ENCODE data around the gene RRP12. TPM values are rescaled to one million over a fixed set of nuclear protein-coding genes. Genes with fewer than 3 reads are reported as not detected.

Gene RRP12, protein sequence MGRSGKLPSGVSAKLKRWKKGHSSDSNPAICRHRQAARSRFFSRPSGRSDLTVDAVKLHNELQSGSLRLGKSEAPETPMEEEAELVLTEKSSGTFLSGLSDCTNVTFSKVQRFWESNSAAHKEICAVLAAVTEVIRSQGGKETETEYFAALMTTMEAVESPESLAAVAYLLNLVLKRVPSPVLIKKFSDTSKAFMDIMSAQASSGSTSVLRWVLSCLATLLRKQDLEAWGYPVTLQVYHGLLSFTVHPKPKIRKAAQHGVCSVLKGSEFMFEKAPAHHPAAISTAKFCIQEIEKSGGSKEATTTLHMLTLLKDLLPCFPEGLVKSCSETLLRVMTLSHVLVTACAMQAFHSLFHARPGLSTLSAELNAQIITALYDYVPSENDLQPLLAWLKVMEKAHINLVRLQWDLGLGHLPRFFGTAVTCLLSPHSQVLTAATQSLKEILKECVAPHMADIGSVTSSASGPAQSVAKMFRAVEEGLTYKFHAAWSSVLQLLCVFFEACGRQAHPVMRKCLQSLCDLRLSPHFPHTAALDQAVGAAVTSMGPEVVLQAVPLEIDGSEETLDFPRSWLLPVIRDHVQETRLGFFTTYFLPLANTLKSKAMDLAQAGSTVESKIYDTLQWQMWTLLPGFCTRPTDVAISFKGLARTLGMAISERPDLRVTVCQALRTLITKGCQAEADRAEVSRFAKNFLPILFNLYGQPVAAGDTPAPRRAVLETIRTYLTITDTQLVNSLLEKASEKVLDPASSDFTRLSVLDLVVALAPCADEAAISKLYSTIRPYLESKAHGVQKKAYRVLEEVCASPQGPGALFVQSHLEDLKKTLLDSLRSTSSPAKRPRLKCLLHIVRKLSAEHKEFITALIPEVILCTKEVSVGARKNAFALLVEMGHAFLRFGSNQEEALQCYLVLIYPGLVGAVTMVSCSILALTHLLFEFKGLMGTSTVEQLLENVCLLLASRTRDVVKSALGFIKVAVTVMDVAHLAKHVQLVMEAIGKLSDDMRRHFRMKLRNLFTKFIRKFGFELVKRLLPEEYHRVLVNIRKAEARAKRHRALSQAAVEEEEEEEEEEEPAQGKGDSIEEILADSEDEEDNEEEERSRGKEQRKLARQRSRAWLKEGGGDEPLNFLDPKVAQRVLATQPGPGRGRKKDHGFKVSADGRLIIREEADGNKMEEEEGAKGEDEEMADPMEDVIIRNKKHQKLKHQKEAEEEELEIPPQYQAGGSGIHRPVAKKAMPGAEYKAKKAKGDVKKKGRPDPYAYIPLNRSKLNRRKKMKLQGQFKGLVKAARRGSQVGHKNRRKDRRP (N-terminal part only)
- total RNA-seq = 69.8 and 70.1 TPM in 2 replicates

DNA sequence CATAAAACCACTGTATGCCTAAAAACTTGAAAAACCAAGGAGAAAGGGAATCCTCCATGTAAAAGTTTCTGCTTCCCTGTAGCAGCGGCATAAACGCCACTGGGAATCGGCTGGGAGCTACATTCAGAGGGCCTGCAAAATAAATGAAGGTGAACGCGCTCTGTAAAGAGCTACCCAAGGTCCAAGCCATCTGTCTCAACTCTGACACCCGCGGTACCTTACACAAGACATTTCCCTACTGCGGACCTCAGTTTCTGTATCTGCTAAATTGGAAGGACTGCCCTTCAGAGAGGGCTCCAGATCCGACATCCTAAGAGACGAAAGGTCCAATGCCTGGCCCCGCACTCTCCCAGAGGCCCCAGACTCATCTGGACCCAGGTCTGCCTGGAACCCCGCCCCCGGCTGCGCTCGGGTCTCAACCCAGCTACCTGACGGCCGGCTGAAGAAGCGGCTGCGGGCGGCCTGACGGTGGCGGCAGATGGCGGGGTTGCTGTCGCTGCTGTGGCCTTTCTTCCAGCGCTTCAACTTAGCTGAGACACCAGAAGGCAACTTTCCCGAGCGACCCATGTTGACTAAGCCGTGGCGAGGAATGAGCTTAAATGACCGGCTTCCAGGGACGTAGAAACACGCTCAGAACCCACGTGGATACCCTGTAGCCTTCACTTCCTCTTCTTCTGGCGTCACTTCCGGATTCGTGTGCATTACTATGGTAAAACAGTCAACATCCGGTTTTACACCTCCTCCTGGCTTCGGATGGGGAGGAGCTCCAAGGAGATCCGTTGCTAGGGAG is at the start of gene RRP12:
TSS of gene RRP12 (minus strand) at position 676 of the 790 bp plus-strand sequence. CDS start at position 567, 109 bp downstream.
- Mint-ChIP-seq H3K27ac (peak within 1 kb of the TSS; percentile 89), H3K27me3 (ENCODE audit: low read depth) (no peaks in the 10 kb centered on the region), H3K4me3 (ENCODE audit: low read depth) (peak within 1 kb of the TSS; percentile 97), H3K9me3 (no peaks in the 10 kb centered on the region), H3K36me3 (ENCODE audit: low read depth) (peaks cover 20% of the 10 kb centered on the region), H3K4me1 (ENCODE audit: low read depth) (peaks cover 11% of the 10 kb centered on the region)
- intact Hi-C loops (cut with micrococcal nuclease) = loop anchor here (1.0 to 5.0 kb wide), 6 partner anchors 12 to 109 kb away; partner anchors contain the start of genes ARHGAP19, EXOSC1, MMS19 and UBTD1
- peak; percentile 87 for DNase-seq (ENCODE audit: low spot score)

DNA sequence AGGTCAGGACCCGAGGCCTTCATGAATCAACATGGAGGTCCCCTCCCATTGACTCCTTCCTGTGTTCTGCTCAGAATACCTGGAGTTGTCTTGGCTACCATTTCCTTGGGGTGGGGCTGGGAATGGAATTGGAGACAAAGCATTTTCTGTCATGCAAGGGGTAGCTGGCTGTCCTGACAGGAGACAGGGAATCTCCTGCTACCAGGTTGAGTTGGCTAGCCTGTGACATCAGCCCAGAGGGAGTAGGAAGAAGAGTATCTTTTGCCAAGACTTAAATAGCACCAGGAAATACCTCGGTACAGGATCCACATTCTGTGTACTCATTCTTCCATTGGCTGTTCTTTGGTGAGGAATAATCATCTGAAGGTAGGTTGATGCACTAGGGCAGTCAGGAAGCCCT is 49.7 kb upstream of the RRP12 start:
- intact Hi-C loops (cut with micrococcal nuclease) = no loop called here
- H3K27ac Mint-ChIP-seq = peak overlapping the region; percentile 11
- no peak for DNase-seq (ENCODE audit: low spot score)
- H3K9me3 Mint-ChIP-seq = no peaks in the 10 kb centered on the region
- H3K4me3 Mint-ChIP-seq (ENCODE audit: low read depth) = no peak overlapping the region
- no peaks in the 10 kb centered on the region for H3K27me3 Mint-ChIP-seq (ENCODE audit: low read depth)
- H3K4me1 Mint-ChIP-seq (ENCODE audit: low read depth) = peaks cover 30% of the 10 kb centered on the region
- peaks cover 46% of the 10 kb centered on the region for H3K36me3 Mint-ChIP-seq (ENCODE audit: low read depth)

DNA sequence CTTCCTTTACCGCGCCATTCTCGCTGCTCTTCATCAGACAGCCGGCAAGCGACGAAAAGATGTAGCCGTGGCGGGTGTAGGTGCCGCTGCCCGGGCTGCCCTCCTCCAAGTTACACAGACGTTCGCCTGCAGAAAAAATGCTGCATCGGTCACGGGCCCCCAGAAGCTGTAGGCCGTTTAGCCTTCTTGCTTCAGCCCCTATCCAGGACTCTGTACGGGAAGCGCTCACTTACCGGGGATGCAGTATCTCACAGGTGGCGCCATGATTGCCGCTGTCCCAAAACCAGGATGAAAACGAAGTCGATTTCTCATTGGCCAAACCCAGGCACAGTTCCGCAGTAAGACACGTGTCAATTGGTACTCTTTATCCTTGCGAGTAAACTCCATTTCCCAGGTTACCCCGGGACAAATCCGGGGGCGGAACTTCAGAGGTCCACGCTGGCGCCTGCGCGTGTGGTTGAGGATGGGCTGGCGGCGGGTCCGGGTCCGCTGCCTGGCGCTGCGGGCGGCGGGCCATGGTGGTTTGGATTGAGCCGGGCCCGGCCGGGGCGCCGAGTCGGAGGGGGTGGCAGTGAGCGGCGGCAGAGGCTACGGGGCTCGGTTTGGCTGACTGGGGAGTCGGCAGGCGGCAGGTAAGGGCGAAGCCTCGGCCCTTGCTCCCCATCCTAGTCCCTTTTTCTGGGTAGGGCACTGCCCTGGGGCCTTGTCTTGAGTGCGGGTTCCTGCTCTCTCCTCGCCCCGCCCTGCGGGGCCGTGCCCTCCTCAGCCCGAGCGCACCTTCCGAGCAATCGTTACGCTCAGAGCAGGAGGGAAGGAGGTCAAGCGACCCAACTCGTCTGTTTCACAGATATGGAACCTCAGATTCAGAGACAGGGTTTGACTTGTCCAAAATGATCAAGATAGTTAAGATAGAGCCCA is 44.8 kb upstream of the RRP12 start, which contains the start of the genes EXOSC1 and ZDHHC16:
TSS of gene EXOSC1 (minus strand) at position 285 of the 918 bp plus-strand sequence. CDS start at position 264, 21 bp downstream.
TSS of gene ZDHHC16 (plus strand) at position 454 of the 918 bp plus-strand sequence. CDS start 5,501 bp downstream, outside the sequence.
- peak; percentile 92 for DNase-seq (ENCODE audit: low spot score)
- H3K4me1 Mint-ChIP-seq (ENCODE audit: low read depth) = peaks cover 34% of the 10 kb centered on the region
- H3K27me3 Mint-ChIP-seq (ENCODE audit: low read depth) = no peaks in the 10 kb centered on the region
- H3K9me3 Mint-ChIP-seq = no peaks in the 10 kb centered on the region
- intact Hi-C loops (cut with micrococcal nuclease) = loop anchor here (1.0 kb wide), 4 partner anchors 18 to 52 kb away; partner anchors contain the start of genes MMS19, RRP12 and UBTD1
- peak within 1 kb of the TSS; percentile 95 for H3K4me3 Mint-ChIP-seq (ENCODE audit: low read depth)
- H3K36me3 Mint-ChIP-seq (ENCODE audit: low read depth) = peaks cover 38% of the 10 kb centered on the region
- H3K27ac Mint-ChIP-seq = peak within 1 kb of the TSS; percentile 69

DNA sequence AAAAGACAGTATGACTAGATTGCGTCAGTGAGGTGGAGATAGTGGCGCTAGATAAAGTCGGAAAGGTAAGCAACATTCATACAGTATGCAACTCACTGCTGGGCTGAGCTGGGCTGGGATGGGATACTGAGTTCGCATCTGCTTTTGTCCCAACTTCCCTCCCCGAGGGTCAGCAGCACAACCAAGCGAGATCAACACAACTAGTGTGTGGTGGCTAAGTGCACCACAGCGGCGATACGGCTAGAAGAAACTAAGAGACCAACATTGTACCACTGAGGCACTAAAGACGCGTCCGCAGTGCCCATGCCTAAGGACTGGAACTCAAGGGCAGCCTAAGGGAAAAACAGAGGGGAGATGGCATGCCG is 44.2 kb upstream of the RRP12 start:
- Mint-ChIP-seq H3K27ac (peak overlapping the region; percentile 69), H3K4me1 (ENCODE audit: low read depth) (peaks cover 28% of the 10 kb centered on the region), H3K4me3 (ENCODE audit: low read depth) (peak overlapping the region; percentile 95), H3K27me3 (ENCODE audit: low read depth) (no peaks in the 10 kb centered on the region), H3K9me3 (no peaks in the 10 kb centered on the region), H3K36me3 (ENCODE audit: low read depth) (peaks cover 36% of the 10 kb centered on the region)
- intact Hi-C loops (cut with micrococcal nuclease) = loop anchor here (1.0 kb wide), 1 partner anchor 17 kb away; no protein-coding TSS in a partner anchor
- DNase-seq (ENCODE audit: low spot score) = no peak

DNA sequence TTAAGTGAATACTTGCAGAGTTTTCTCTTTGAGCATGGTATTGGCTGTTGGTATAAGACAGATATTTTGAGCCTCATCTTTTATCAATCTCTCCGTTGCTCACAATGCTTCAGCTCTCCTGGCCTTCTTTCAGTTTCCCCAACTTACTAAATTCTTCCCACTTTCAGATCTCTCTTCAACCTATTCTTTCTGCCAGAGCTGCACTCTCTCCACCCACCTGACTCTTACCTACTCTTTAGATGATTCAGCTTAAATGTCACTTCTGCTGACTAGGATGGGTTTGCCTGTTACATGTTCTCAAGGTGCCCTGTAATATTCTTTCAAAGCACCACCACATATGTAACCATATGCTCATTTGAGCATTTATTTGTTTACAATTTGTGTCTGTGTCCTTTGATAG is 43.1 kb upstream of the RRP12 start:
- Mint-ChIP-seq H3K27me3 (ENCODE audit: low read depth) (no peaks in the 10 kb centered on the region), H3K27ac (peak overlapping the region; percentile 69)

DNA sequence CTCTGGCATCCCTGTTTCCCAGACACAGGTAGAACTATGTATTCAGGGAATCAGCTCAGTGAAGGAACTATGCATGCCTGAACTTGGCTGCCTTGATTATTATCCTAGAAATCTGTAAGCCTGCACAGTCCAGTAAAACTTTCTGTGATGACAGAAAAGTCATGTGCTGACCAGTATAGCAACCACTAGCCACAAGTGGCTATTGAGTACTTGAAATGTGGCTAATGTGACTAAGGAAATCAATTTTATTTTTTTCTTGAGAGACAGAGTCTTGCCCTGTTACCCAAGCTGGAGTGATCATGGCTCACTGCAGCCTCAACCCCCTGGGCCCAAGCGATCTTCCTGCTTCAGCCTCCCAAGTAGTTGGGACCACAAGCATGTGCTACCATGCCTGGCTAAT is 41.1 kb upstream of the RRP12 start:
- intact Hi-C loops (cut with micrococcal nuclease) = no loop called here
- peaks cover 44% of the 10 kb centered on the region for H3K36me3 Mint-ChIP-seq (ENCODE audit: low read depth)
- H3K4me1 Mint-ChIP-seq (ENCODE audit: low read depth) = peaks cover 16% of the 10 kb centered on the region
- no peak overlapping the region for H3K4me3 Mint-ChIP-seq (ENCODE audit: low read depth)
- no peaks in the 10 kb centered on the region for H3K27me3 Mint-ChIP-seq (ENCODE audit: low read depth)
- no peaks in the 10 kb centered on the region for H3K9me3 Mint-ChIP-seq
- no peak for DNase-seq (ENCODE audit: low spot score)
- H3K27ac Mint-ChIP-seq = no peak overlapping the region

More for the DNA sequence above, 43.1 kb upstream of the RRP12 start:
- Mint-ChIP-seq H3K36me3 (ENCODE audit: low read depth) (peaks cover 41% of the 10 kb centered on the region), H3K4me1 (ENCODE audit: low read depth) (peaks cover 25% of the 10 kb centered on the region), H3K9me3 (no peaks in the 10 kb centered on the region), H3K4me3 (ENCODE audit: low read depth) (peak overlapping the region; percentile 95)
- intact Hi-C loops (cut with micrococcal nuclease) = loop anchor here (1.0 kb wide), 1 partner anchor 37 kb away; no protein-coding TSS in a partner anchor
- no peak for DNase-seq (ENCODE audit: low spot score)

DNA sequence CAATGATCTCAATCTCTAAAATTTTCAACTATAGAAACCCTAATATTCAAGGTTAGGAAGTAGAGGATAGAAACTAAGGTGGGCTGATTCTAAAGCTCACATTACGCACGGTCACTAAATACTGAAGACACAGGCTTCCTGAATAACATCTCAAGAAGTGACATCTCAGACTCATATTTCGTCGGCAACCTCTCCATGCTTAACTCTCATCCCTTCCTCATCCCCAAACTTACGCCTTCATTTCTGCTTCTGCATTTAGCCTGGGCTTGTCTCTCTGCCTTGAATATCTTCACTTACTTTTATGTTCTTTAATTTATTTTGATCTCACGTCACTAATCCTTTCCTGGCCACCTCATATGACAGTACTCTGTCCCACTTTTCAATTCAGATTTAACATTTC is 34.1 kb upstream of the RRP12 start:
- intact Hi-C loops (cut with micrococcal nuclease) = no loop called here
- no peaks in the 10 kb centered on the region for H3K9me3 Mint-ChIP-seq
- no peak for DNase-seq (ENCODE audit: low spot score)
- H3K4me1 Mint-ChIP-seq (ENCODE audit: low read depth) = no peaks in the 10 kb centered on the region
- H3K4me3 Mint-ChIP-seq (ENCODE audit: low read depth) = no peak overlapping the region
- H3K27me3 Mint-ChIP-seq (ENCODE audit: low read depth) = no peaks in the 10 kb centered on the region
- peaks cover 73% of the 10 kb centered on the region for H3K36me3 Mint-ChIP-seq (ENCODE audit: low read depth)
- H3K27ac Mint-ChIP-seq = peak overlapping the region; percentile 31

DNA sequence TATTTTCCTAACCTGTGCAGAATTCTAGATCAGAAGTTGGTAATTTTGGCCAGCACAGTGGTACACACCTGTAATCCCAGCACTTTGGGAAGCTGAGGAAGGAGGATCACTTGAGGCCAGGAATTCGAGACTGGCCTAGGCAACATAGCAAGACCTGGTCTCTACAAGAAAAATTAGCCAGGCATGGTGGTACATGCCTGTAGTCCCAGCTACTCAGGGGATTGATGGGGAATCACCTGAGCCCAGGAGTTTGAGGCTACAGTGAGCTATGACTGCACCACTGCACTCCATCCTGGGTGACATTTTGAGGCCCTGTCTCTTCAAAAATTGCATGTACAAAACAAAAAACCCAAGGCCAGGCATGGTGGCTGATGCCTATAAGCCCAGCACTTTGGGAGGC is 33.4 kb upstream of the RRP12 start:
- no peaks in the 10 kb centered on the region for H3K9me3 Mint-ChIP-seq
- H3K27ac Mint-ChIP-seq = no peak overlapping the region
- no peak for DNase-seq (ENCODE audit: low spot score)
- H3K36me3 Mint-ChIP-seq (ENCODE audit: low read depth) = peaks cover 77% of the 10 kb centered on the region
- no peak overlapping the region for H3K4me3 Mint-ChIP-seq (ENCODE audit: low read depth)
- H3K27me3 Mint-ChIP-seq (ENCODE audit: low read depth) = no peaks in the 10 kb centered on the region
- H3K4me1 Mint-ChIP-seq (ENCODE audit: low read depth) = no peaks in the 10 kb centered on the region
- intact Hi-C loops (cut with micrococcal nuclease) = no loop called here

DNA sequence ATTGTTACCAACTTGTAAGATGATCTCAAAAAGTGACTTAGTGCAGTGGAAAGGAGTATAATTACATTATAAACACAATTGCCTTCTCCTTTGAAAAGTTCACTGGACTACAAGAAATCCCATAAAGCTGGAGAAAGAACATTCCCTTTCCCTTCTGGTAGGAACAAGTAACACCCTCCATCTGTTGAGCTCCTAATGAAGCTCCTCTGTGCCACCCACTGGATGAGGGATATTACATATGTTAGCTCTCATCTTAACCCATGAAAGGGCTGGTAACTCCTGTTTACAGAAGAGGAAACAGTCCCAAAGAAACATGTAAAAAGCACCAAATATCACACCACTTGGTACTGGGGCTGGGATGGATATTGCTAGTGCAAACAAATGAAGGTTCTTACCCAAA is 32.9 kb upstream of the RRP12 start:
- H3K27me3 Mint-ChIP-seq (ENCODE audit: low read depth) = no peaks in the 10 kb centered on the region
- DNase-seq (ENCODE audit: low spot score) = no peak
- intact Hi-C loops (cut with micrococcal nuclease) = no loop called here
- H3K4me1 Mint-ChIP-seq (ENCODE audit: low read depth) = peaks cover 4% of the 10 kb centered on the region
- H3K36me3 Mint-ChIP-seq (ENCODE audit: low read depth) = peaks cover 78% of the 10 kb centered on the region
- H3K4me3 Mint-ChIP-seq (ENCODE audit: low read depth) = no peak overlapping the region
- no peak overlapping the region for H3K27ac Mint-ChIP-seq
- no peaks in the 10 kb centered on the region for H3K9me3 Mint-ChIP-seq

DNA sequence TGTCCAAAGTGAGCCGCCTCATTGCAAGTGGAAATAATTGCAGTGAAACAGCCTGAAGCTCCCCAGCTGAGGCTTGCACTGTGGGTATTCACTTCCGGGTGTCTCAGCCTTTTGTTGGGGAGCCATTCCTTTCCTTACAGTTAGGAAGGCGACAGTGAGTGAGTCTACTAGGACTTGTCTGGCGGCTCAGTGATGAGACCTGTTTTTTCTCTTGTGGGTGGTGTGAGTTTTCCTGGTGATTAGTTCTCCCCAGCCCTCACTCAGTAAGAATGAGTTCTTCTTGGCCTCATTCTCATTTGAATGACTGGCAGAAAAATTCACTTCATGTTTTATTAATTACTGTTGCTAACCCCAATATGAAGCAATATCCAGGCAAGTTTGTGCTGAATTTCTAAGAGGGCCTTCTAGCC is 27.4 kb upstream of the RRP12 start:
- H3K9me3 Mint-ChIP-seq = no peaks in the 10 kb centered on the region
- no peak for DNase-seq (ENCODE audit: low spot score)
- peaks cover 68% of the 10 kb centered on the region for H3K36me3 Mint-ChIP-seq (ENCODE audit: low read depth)
- intact Hi-C loops (cut with micrococcal nuclease) = loop anchor here (1.0 to 10.0 kb wide), 4 partner anchors 17 to 216 kb away; partner anchors contain the start of genes PI4K2A and RRP12
- H3K27me3 Mint-ChIP-seq (ENCODE audit: low read depth) = no peaks in the 10 kb centered on the region
- H3K4me1 Mint-ChIP-seq (ENCODE audit: low read depth) = peaks cover 23% of the 10 kb centered on the region
- H3K4me3 Mint-ChIP-seq (ENCODE audit: low read depth) = peak overlapping the region; percentile 86
- peak overlapping the region; percentile 90 for H3K27ac Mint-ChIP-seq
